HepG2 (cell line): Measurements from ENCODE around the gene PKD2L1. TPM values are rescaled to one million over a fixed set of nuclear protein-coding genes. Genes with fewer than 3 reads are reported as not detected.

ENCODE experiments used
- CBFB ChIP-seq: sonication (generic); formaldehyde crosslinking; IDR thresholded peaks from 2 replicates; pipeline ENCODE4 v1.4.0; 2020; ENCODE audit warnings: missing genetic modification reagents
- DNMT1 ChIP-seq: sonication (generic); formaldehyde crosslinking; IDR thresholded peaks from 2 replicates; pipeline ENCODE4 v1.5.1; 2020; ENCODE audit warnings: mild to moderate bottlenecking, missing genetic modification reagents
- EEA1 ChIP-seq: sonication (generic); formaldehyde crosslinking; IDR thresholded peaks from 2 replicates; pipeline ENCODE4 v1.5.1; 2020; ENCODE audit warnings: mild to moderate bottlenecking, missing genetic modification reagents, borderline replicate concordance
- GATAD2A ChIP-seq: IDR thresholded peaks from 2 replicates; pipeline ENCODE4 v1.6.1; 2016
- SMARCE1 ChIP-seq: fragments of 450-650 bp; IDR thresholded peaks from 2 replicates; pipeline ENCODE4 v1.6.1; 2017; ENCODE audit warnings: borderline replicate concordance
- ZBTB1 ChIP-seq: sonication (generic); formaldehyde crosslinking; IDR thresholded peaks from 2 replicates; pipeline ENCODE4 v1.4.0; 2020; ENCODE audit warnings: missing genetic modification reagents, borderline replicate concordance
- ZNF292 ChIP-seq: sonication (generic); formaldehyde crosslinking; IDR thresholded peaks from 2 replicates; pipeline ENCODE4 v1.8.1; 2022; ENCODE audit warnings: mild to moderate bottlenecking, low read depth, missing genetic modification reagents, borderline replicate concordance
- ZNF543 ChIP-seq: sonication (generic); formaldehyde crosslinking; IDR thresholded peaks from 2 replicates; pipeline ENCODE4 v1.4.0; 2020; ENCODE audit warnings: mild to moderate bottlenecking, missing genetic modification reagents
- polyA plus RNA-seq, 8 experiments: library from polyadenylated mRNA; depleted of rRNA in 3 of 8; stranded (reverse) in 7 of 8; unstranded in 1 of 8; fragments of >200 nt; fragmentation: Illumina TruSeq in 4 of 8; extraction: Trizol in 4 of 8; gene quantifications; 2 replicates each; pipeline versions ENCODE4 v1.2.1 to v1.2.3, GENCODE V29; 2011 to 2016; ENCODE audit warnings: low read depth in 4 of 8, missing spikeins in 1 of 8, mixed read lengths in 1 of 8; ENCODE audit not compliant: insufficient read depth in 1 of 8
- total RNA-seq, 5 experiments: library from RNA; depleted of rRNA; stranded (reverse); fragments of >200 nt; fragmentation: Illumina TruSeq; extraction: Trizol; gene quantifications; 2 replicates each; pipeline ENCODE4 v1.2.3, GENCODE V29; 2016; ENCODE audit warnings: low read depth in 1 of 5
- TF ChIP-seq, protein P1 (sequence below): sonication (generic); formaldehyde crosslinking; IDR thresholded peaks from 2 replicates; pipeline ENCODE4 v1.4.0; 2020; ENCODE audit warnings: low read depth, mild to moderate bottlenecking, missing genetic modification reagents
- TF ChIP-seq, protein P2 (sequence below), 2 experiments: sonication (generic) in 1 of 2; formaldehyde crosslinking in 1 of 2; IDR thresholded peaks; 2 replicates each; pipeline versions ENCODE4 v1.6.1 to v1.9.0; 2014 to 2022; ENCODE audit warnings: antibody characterized with exemption in 1 of 2, borderline replicate concordance in 1 of 2, inconsistent platforms in 1 of 2, low read depth in 1 of 2, missing genetic modification reagents in 1 of 2
- TF ChIP-seq, protein P3 (sequence below), 2 experiments: IDR thresholded peaks; 2 replicates each; pipeline ENCODE4 v1.6.1; 2011 to 2012; ENCODE audit warnings: low read length in 2 of 2, borderline replicate concordance in 1 of 2, low read depth in 1 of 2, mild to moderate bottlenecking in 1 of 2, moderate library complexity in 1 of 2
- TF ChIP-seq, protein P4 (sequence below): sonication (generic); formaldehyde crosslinking; IDR thresholded peaks from 2 replicates; pipeline ENCODE4 v1.4.0; 2020; ENCODE audit warnings: missing genetic modification reagents, borderline replicate concordance

PKD2L1 gene
- total and polyA plus RNA-seq, 2 of the 13 experiments (the other 11 are each of a cell fraction or from before 2014, with no cell fraction given), result 0.07 to 0.15 TPM

DNA sequence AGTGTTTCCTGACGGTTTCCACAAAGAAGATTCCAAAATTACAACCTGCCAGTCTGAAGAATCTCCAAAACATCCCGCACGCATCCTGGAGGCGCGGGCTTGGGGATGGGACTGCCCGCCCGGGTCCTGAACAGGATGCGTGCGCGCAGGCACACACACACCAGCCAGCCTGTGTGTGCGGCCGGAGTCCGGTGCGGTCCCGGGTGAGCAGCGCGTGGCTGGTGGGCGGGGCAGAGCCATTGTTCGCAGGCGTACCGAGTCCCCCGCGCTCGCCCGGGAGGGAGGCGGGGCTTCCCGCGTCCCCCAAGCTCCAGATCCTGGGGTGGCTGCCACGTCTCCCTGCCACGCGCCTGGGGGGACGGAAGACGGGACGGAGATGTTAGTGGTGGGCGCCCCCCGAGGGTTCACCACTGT lies 16.3 kb upstream of the PKD2L1 start (continued):
- TF ChIP-seq, protein P1, sequence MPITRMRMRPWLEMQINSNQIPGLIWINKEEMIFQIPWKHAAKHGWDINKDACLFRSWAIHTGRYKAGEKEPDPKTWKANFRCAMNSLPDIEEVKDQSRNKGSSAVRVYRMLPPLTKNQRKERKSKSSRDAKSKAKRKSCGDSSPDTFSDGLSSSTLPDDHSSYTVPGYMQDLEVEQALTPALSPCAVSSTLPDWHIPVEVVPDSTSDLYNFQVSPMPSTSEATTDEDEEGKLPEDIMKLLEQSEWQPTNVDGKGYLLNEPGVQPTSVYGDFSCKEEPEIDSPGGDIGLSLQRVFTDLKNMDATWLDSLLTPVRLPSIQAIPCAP (CRISPR knock-in tag), result no peak
- TF ChIP-seq ZNF292 (CRISPR knock-in tag) (no peak; the same call in 1 of the 2 replicates), SMARCE1 (no peak), EEA1 (CRISPR knock-in tag) (0 out of 2 replicates have a peak, but pooled peaks have one; percentile 45), ZNF543 (no peak), ZBTB1 (peak; percentile 93), GATAD2A (peak; percentile 71; the same call in 1 of the 2 replicates), DNMT1 (CRISPR knock-in tag) (peak; percentile 24; the same call in 1 of the 2 replicates), CBFB (CRISPR knock-in tag) (peak; percentile 74)
- TF ChIP-seq, protein P2, sequence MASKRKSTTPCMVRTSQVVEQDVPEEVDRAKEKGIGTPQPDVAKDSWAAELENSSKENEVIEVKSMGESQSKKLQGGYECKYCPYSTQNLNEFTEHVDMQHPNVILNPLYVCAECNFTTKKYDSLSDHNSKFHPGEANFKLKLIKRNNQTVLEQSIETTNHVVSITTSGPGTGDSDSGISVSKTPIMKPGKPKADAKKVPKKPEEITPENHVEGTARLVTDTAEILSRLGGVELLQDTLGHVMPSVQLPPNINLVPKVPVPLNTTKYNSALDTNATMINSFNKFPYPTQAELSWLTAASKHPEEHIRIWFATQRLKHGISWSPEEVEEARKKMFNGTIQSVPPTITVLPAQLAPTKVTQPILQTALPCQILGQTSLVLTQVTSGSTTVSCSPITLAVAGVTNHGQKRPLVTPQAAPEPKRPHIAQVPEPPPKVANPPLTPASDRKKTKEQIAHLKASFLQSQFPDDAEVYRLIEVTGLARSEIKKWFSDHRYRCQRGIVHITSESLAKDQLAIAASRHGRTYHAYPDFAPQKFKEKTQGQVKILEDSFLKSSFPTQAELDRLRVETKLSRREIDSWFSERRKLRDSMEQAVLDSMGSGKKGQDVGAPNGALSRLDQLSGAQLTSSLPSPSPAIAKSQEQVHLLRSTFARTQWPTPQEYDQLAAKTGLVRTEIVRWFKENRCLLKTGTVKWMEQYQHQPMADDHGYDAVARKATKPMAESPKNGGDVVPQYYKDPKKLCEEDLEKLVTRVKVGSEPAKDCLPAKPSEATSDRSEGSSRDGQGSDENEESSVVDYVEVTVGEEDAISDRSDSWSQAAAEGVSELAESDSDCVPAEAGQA (IDR thresholded peaks at IDR 0.05; ENCODE audit: low read depth), result peak; percentile 48; the same call in 1 of the 2 replicates
- TF ChIP-seq, protein P2 (CRISPR knock-in tag; IDR thresholded peaks at IDR 0.05; ENCODE audit: borderline replicate concordance), result no peak
- TF ChIP-seq, protein P3, sequence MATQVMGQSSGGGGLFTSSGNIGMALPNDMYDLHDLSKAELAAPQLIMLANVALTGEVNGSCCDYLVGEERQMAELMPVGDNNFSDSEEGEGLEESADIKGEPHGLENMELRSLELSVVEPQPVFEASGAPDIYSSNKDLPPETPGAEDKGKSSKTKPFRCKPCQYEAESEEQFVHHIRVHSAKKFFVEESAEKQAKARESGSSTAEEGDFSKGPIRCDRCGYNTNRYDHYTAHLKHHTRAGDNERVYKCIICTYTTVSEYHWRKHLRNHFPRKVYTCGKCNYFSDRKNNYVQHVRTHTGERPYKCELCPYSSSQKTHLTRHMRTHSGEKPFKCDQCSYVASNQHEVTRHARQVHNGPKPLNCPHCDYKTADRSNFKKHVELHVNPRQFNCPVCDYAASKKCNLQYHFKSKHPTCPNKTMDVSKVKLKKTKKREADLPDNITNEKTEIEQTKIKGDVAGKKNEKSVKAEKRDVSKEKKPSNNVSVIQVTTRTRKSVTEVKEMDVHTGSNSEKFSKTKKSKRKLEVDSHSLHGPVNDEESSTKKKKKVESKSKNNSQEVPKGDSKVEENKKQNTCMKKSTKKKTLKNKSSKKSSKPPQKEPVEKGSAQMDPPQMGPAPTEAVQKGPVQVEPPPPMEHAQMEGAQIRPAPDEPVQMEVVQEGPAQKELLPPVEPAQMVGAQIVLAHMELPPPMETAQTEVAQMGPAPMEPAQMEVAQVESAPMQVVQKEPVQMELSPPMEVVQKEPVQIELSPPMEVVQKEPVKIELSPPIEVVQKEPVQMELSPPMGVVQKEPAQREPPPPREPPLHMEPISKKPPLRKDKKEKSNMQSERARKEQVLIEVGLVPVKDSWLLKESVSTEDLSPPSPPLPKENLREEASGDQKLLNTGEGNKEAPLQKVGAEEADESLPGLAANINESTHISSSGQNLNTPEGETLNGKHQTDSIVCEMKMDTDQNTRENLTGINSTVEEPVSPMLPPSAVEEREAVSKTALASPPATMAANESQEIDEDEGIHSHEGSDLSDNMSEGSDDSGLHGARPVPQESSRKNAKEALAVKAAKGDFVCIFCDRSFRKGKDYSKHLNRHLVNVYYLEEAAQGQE (IDR thresholded peaks at IDR 0.05; ENCODE audit: borderline replicate concordance in 1 of 2, low read depth in 1 of 2, low read length in 2 of 2), result peak in 1 of 2 experiments; percentile 48; a peak in 1 of 4 replicates
- TF ChIP-seq, protein P4, sequence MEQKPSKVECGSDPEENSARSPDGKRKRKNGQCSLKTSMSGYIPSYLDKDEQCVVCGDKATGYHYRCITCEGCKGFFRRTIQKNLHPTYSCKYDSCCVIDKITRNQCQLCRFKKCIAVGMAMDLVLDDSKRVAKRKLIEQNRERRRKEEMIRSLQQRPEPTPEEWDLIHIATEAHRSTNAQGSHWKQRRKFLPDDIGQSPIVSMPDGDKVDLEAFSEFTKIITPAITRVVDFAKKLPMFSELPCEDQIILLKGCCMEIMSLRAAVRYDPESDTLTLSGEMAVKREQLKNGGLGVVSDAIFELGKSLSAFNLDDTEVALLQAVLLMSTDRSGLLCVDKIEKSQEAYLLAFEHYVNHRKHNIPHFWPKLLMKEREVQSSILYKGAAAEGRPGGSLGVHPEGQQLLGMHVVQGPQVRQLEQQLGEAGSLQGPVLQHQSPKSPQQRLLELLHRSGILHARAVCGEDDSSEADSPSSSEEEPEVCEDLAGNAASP (CRISPR knock-in tag), result peak; percentile 48; the same call in 1 of the 2 replicates
